ENCODE measurements around the gene RUNX2.

Gene RUNX2

GRCh38 chr6:45690846-45691245, 362.7 kb downstream of the RUNX2 start:
- no peak overlapping the region for H3K4me3 ChIP-seq
- H3K27me3 ChIP-seq = no peaks in the 10 kb centered on the region
- no peak overlapping the region for H3K9ac ChIP-seq
- no peak overlapping the region for H3K27ac ChIP-seq
- H3K4me1 ChIP-seq = peaks cover 17% of the 10 kb centered on the region
- H4K20me1 ChIP-seq = no peaks in the 10 kb centered on the region
- no peaks in the 10 kb centered on the region for H3K9me3 ChIP-seq
- no peak for TF ChIP-seq Cebpa-rat (IDR thresholded peaks at IDR 0.05)
- no peaks in the 10 kb centered on the region for H3K36me3 ChIP-seq
- no peak overlapping the region for H3K4me2 ChIP-seq

- no peak overlapping the region for H3K4me2 ChIP-seq
- H3K4me1 ChIP-seq = peaks cover 17% of the 10 kb centered on the region
- H3K27me3 ChIP-seq = no peaks in the 10 kb centered on the region
- H3K4me3 ChIP-seq = no peak overlapping the region
- H3K9ac ChIP-seq = no peak overlapping the region
- H3K9me3 ChIP-seq = no peaks in the 10 kb centered on the region
- H3K36me3 ChIP-seq = no peaks in the 10 kb centered on the region
- H3K27ac ChIP-seq = no peak overlapping the region
- no peaks in the 10 kb centered on the region for H4K20me1 ChIP-seq
- TF ChIP-seq Cebpa-rat (IDR thresholded peaks at IDR 0.05) = no peak
Observed at GRCh38 chr6:45691426-45691825, 363.3 kb downstream of the RUNX2 start.

GRCh38 chr6:45692021-45692420, 363.9 kb downstream of the RUNX2 start:
- no peaks in the 10 kb centered on the region for H3K27me3 ChIP-seq
- no peaks in the 10 kb centered on the region for H4K20me1 ChIP-seq
- H3K9me3 ChIP-seq = no peaks in the 10 kb centered on the region
- TF ChIP-seq Cebpa-rat (IDR thresholded peaks at IDR 0.05) = no peak
- no peak overlapping the region for H3K27ac ChIP-seq
- no peak overlapping the region for H3K4me2 ChIP-seq
- no peaks in the 10 kb centered on the region for H3K36me3 ChIP-seq
- H3K4me3 ChIP-seq = no peak overlapping the region
- peaks cover 13% of the 10 kb centered on the region for H3K4me1 ChIP-seq
- H3K9ac ChIP-seq = no peak overlapping the region

- Histone ChIP-seq H3K36me3 (no peaks in the 10 kb centered on the region), H3K4me2 (no peak overlapping the region), H4K20me1 (no peaks in the 10 kb centered on the region), H3K9ac (no peak overlapping the region), H3K4me3 (no peak overlapping the region), H3K4me1 (no peaks in the 10 kb centered on the region), H3K27ac (no peak overlapping the region), H3K27me3 (no peaks in the 10 kb centered on the region), H3K9me3 (no peaks in the 10 kb centered on the region)
- TF ChIP-seq Cebpa-rat (IDR thresholded peaks at IDR 0.05) = no peak
Observed at GRCh38 chr6:45696738-45697137, 368.6 kb downstream of the RUNX2 start.

GRCh38 chr6:45697605-45698004, 369.5 kb downstream of the RUNX2 start:
- Histone ChIP-seq H4K20me1 (no peaks in the 10 kb centered on the region), H3K9me3 (no peaks in the 10 kb centered on the region), H3K4me3 (no peak overlapping the region), H3K36me3 (no peaks in the 10 kb centered on the region), H3K4me2 (no peak overlapping the region), H3K27me3 (no peaks in the 10 kb centered on the region), H3K4me1 (no peaks in the 10 kb centered on the region), H3K9ac (no peak overlapping the region), H3K27ac (no peak overlapping the region)
- no peak for TF ChIP-seq Cebpa-rat (IDR thresholded peaks at IDR 0.05)

- H4K20me1 ChIP-seq = no peaks in the 10 kb centered on the region
- no peak for TF ChIP-seq Cebpa-rat (IDR thresholded peaks at IDR 0.05)
- H3K9me3 ChIP-seq = no peaks in the 10 kb centered on the region
- no peaks in the 10 kb centered on the region for H3K4me1 ChIP-seq
- no peak overlapping the region for H3K4me2 ChIP-seq
- H3K9ac ChIP-seq = no peak overlapping the region
- H3K4me3 ChIP-seq = no peak overlapping the region
- no peaks in the 10 kb centered on the region for H3K27me3 ChIP-seq
- H3K27ac ChIP-seq = no peak overlapping the region
- H3K36me3 ChIP-seq = no peaks in the 10 kb centered on the region
Observed at GRCh38 chr6:45698046-45698445, 369.9 kb downstream of the RUNX2 start.

- no peaks in the 10 kb centered on the region for H3K4me1 ChIP-seq
Observed at GRCh38 chr6:45699663-45700062, 371.5 kb downstream of the RUNX2 start.

GRCh38 chr6:45702849-45703739, 375.0 kb downstream of the RUNX2 start:
- no peak overlapping the region for H3K27ac ChIP-seq
- no peak for TF ChIP-seq Cebpa-rat (IDR thresholded peaks at IDR 0.05)
- no peak overlapping the region for H3K4me3 ChIP-seq
- H3K36me3 ChIP-seq = no peaks in the 10 kb centered on the region
- H4K20me1 ChIP-seq = no peaks in the 10 kb centered on the region
- no peaks in the 10 kb centered on the region for H3K4me1 ChIP-seq
- H3K9ac ChIP-seq = no peak overlapping the region
- no peak overlapping the region for H3K4me2 ChIP-seq
- H3K9me3 ChIP-seq = no peaks in the 10 kb centered on the region
- H3K27me3 ChIP-seq = no peaks in the 10 kb centered on the region

More at GRCh38 chr6:45699663-45700062, 371.5 kb downstream of the RUNX2 start:
- no peak overlapping the region for H3K4me3 ChIP-seq
- H4K20me1 ChIP-seq = no peaks in the 10 kb centered on the region
- H3K36me3 ChIP-seq = no peaks in the 10 kb centered on the region
- no peak overlapping the region for H3K27ac ChIP-seq
- no peaks in the 10 kb centered on the region for H3K27me3 ChIP-seq
- H3K4me2 ChIP-seq = no peak overlapping the region
- H3K9me3 ChIP-seq = no peaks in the 10 kb centered on the region
- no peak for TF ChIP-seq Cebpa-rat (IDR thresholded peaks at IDR 0.05)
- H3K9ac ChIP-seq = no peak overlapping the region

GRCh38 chr6:45704056-45704800, 376.1 kb downstream of the RUNX2 start:
- no peaks in the 10 kb centered on the region for H4K20me1 ChIP-seq
- H3K4me2 ChIP-seq = no peak overlapping the region

More at GRCh38 chr6:45704056-45704800, 376.1 kb downstream of the RUNX2 start:
- Histone ChIP-seq H3K36me3 (no peaks in the 10 kb centered on the region), H3K9ac (no peak overlapping the region), H3K4me3 (no peak overlapping the region), H3K27ac (no peak overlapping the region), H3K27me3 (no peaks in the 10 kb centered on the region), H3K9me3 (no peaks in the 10 kb centered on the region), H3K4me1 (no peaks in the 10 kb centered on the region)
- no peak for TF ChIP-seq Cebpa-rat (IDR thresholded peaks at IDR 0.05)

Data from BLaER1 (cell line).